GM12878 (cell line): ENCODE data around the gene PGBD4. TPM values are rescaled to one million over a fixed set of nuclear protein-coding genes. Genes with fewer than 3 reads are reported as not detected.

ENCODE experiments used
- ATAC-seq: fragments of 200-7000 bp; cut with Tn5 transposase; 3 replicates; pipeline ENCODE4 v1.9.1; 2020; ENCODE audit warnings: mild to moderate bottlenecking, moderate library complexity
- BruUV-seq: library from RNA; stranded (reverse); fragments of 400-500 nt; replicated peaks from 2 replicates; lab custom pipeline; 2021; lab: Mats Ljungman, UMichigan
- CTCF ChIA-PET: fragments of 300-600 bp; sonication (Branson Sonifier 250); formaldehyde crosslinking; extraction: SDS; loops from one replicate; lab custom pipeline; 2021; ENCODE audit warnings: inconsistent platforms; lab: Yijun Ruan, JAX
- POLR2A ChIA-PET: fragments of 350-600 bp; formaldehyde crosslinking; extraction: SDS; loops from one replicate; lab custom pipeline; 2021; ENCODE audit warnings: inconsistent platforms; lab: Charles Lee
- RAD21 ChIA-PET: fragments of 300-600 bp; sonication (Branson Sonifier 250); formaldehyde crosslinking; loops from one replicate; lab custom pipeline; 2023; ENCODE audit warnings: antibody characterized with exemption; ENCODE audit not compliant: unreplicated experiment; lab: Charles Lee
- SMC1A ChIA-PET: fragments of 300-600 bp; sonication (Branson Sonifier 250); formaldehyde crosslinking; loops from one replicate; lab custom pipeline; 2023; ENCODE audit not compliant: unreplicated experiment, uncharacterized antibody; lab: Charles Lee
- DNase-seq: peaks from one replicate; pipeline ENCODE4 v3.0.0-alpha.2; 2011; ENCODE audit warnings: low read depth, low spot score
- FAIRE-seq: peaks from 3 replicates; lab custom pipeline; 2011; peaks lifted over from hg19 to GRCh38; lab: Jason Lieb, UNC
- H2AFZ ChIP-seq: 2 replicates; pipeline ENCODE4 v1.6.0; 2011; ENCODE audit warnings: low read depth, low read length, control low read depth; ENCODE audit not compliant: control insufficient read depth
- H3K27ac ChIP-seq: 2 replicates; pipeline ENCODE4 v1.5.1; 2011; ENCODE audit warnings: control low read depth; ENCODE audit not compliant: control insufficient read depth, insufficient read depth
- H3K27me3 ChIP-seq, 2 experiments: replicated peaks in 1 of 2; 2 replicates each; pipeline versions ENCODE4 v1.6.0 to v1.6.1; 2011; ENCODE audit warnings: low read length in 1 of 2; ENCODE audit not compliant: control insufficient read depth in 2 of 2, insufficient read depth in 2 of 2
- H3K36me3 ChIP-seq, 2 experiments: 2 replicates each; pipeline ENCODE4 v1.5.1; 2011; ENCODE audit warnings: low read length in 1 of 2; ENCODE audit not compliant: control insufficient read depth in 2 of 2, insufficient read depth in 2 of 2
- H3K4me1 ChIP-seq: 2 replicates; pipeline ENCODE4 v1.6.1; 2011; ENCODE audit warnings: mild to moderate bottlenecking, low read length, moderate library complexity, mixed read lengths; ENCODE audit not compliant: control insufficient read depth, insufficient read depth
- H3K4me2 ChIP-seq: 2 replicates; pipeline ENCODE4 v1.6.0; 2011; ENCODE audit warnings: control low read depth; ENCODE audit not compliant: control insufficient read depth, insufficient read depth
- H3K4me3 ChIP-seq: fragments of 200-600 bp; sonication (generic); 2 replicates; pipeline ENCODE4 v1.5.1; 2016
- H3K79me2 ChIP-seq: 2 replicates; pipeline ENCODE4 v1.6.0; 2011; ENCODE audit warnings: low read length; ENCODE audit not compliant: control insufficient read depth, insufficient read depth
- H3K9ac ChIP-seq: 2 replicates; pipeline ENCODE4 v1.8.0; 2011; ENCODE audit warnings: low read length, control low read depth, mixed read lengths; ENCODE audit not compliant: control insufficient read depth, insufficient read depth
- H3K9me3 ChIP-seq: replicated peaks from 3 replicates; pipeline ENCODE4 v1.5.1; 2011; ENCODE audit warnings: mild to moderate bottlenecking, low read length; ENCODE audit not compliant: control insufficient read depth, insufficient read depth
- H4K20me1 ChIP-seq: 2 replicates; pipeline ENCODE4 v1.6.0; 2011; ENCODE audit not compliant: control insufficient read depth, insufficient read depth
- ATF7 ChIP-seq: fragments of 450-650 bp; IDR thresholded peaks from 2 replicates; pipeline ENCODE4 v1.6.1; 2016; ENCODE audit warnings: low read depth, mild to moderate bottlenecking
- BACH1 ChIP-seq: fragments of 450-650 bp; IDR thresholded peaks from 2 replicates; pipeline ENCODE4 v1.6.1; 2017; ENCODE audit warnings: mild to moderate bottlenecking, borderline replicate concordance
- EP300 ChIP-seq, 2 experiments: fragments of 150-350 bp in 1 of 2; IDR thresholded peaks; 2 replicates each; pipeline ENCODE4 v1.6.1; 2011 to 2012; ENCODE audit warnings: low read depth in 2 of 2, low read length in 2 of 2, borderline replicate concordance in 1 of 2, improper control_type of control experiment in 1 of 2, inconsistent platforms in 1 of 2; ENCODE audit not compliant: control insufficient read depth in 1 of 2
- FOXM1 ChIP-seq: IDR thresholded peaks from 2 replicates; pipeline ENCODE4 v1.6.1; 2012; ENCODE audit warnings: low read depth, mild to moderate bottlenecking, inconsistent platforms, low read length, moderate library complexity
- IRF4 ChIP-seq: IDR thresholded peaks from 2 replicates; pipeline ENCODE4 v1.6.1; 2011; ENCODE audit warnings: low read depth, low read length
- NR2F1 ChIP-seq: fragments of 450-650 bp; conservative IDR thresholded peaks from 2 replicates; pipeline ENCODE4 v1.6.1; 2017; ENCODE audit warnings: mild to moderate bottlenecking
- ZNF207 ChIP-seq: fragments of 450-650 bp; IDR thresholded peaks from 2 replicates; pipeline ENCODE4 v1.6.1; 2014; ENCODE audit warnings: antibody characterized with exemption, mild to moderate bottlenecking, borderline replicate concordance
- WGBS: methylation state at CpG from one replicate; pipeline ENCODE4 v1.1.6; 2016; ENCODE audit warnings: low lambda C conversion rate; ENCODE audit not compliant: insufficient replicate concordance, insufficient coverage; ENCODE audit errors: missing lambda C conversion rate; 5-methylcytosine and 5-hydroxymethylcytosine counted together
- in situ Hi-C: fragments of 300-500 bp; cut with MboI; formaldehyde crosslinking; loops from 9 replicates; pipeline ENCODE4 v1.14.3; 2018; ENCODE audit warnings: mixed read lengths
- intact Hi-C: fragments of 100-400 bp; cut with micrococcal nuclease; formaldehyde crosslinking; loops from one replicate; pipeline ENCODE4 v1.14.2; 2022; ENCODE audit not compliant: unreplicated experiment
- polyA plus RNA-seq, 11 experiments: library from polyadenylated mRNA; depleted of rRNA in 4 of 11; unstranded in 6 of 11; stranded (reverse) in 5 of 11; fragments of >200 nt; fragmentation: Nextera tagmentation in 4 of 11; fragmentation: Illumina TruSeq in 1 of 11; extraction: Ambion mirVana in 4 of 11; extraction: Trizol in 1 of 11; gene quantifications; 1 replicate in 1 of 11; 2 replicates in 10 of 11; pipeline versions ENCODE4 v1.2.1 to v1.2.3, GENCODE V29; 2011 to 2016; ENCODE audit warnings: inconsistent platforms in 2 of 11, missing spikeins in 2 of 11, low read depth in 1 of 11
- total RNA-seq, 4 experiments: library from RNA; depleted of rRNA in 3 of 4; stranded (reverse); fragments of >200 nt in 3 of 4; fragmentation: Illumina TruSeq in 1 of 4; extraction: Trizol in 1 of 4; gene quantifications; 2 replicates each; pipeline versions ENCODE4 v1.2.1 to v1.2.3, GENCODE V29; 2013 to 2021
- TF ChIP-seq, protein P1 (sequence below): IDR thresholded peaks from 2 replicates; pipeline ENCODE4 v1.6.1; 2011; ENCODE audit warnings: low read depth, low read length, improper control_type of control experiment, borderline replicate concordance
- TF ChIP-seq, protein P2 (sequence below): IDR thresholded peaks from 2 replicates; pipeline ENCODE4 v1.6.1; 2012; ENCODE audit warnings: low read depth, low read length, improper control_type of control experiment

PGBD4 gene
- total and polyA plus RNA-seq, 10 of the 15 experiments (the other 5 are each of a cell fraction or from before 2014, with no cell fraction given), result 1.2 to 5.8 (median 2.8) TPM

DNA sequence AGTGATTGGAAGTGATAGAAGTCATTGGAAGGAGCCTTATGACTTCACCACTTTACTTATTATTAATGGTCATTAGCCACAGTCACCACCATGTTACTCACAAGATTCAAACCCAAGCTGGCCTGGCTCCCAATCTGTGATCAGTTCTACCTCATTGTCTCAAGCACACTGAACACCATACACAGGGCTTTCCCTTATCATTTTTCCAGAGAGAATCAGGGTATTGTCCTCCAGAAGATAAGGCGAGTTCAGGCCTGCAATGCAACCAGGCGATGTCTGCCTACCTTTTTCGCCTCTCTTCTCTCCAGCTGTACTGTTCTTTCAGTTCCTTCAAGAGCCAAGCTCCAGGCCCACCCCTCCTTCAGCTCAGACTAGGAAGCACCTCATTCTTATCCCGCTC, 25.1 kb upstream of the PGBD4 start:
- DNase-seq, result no peak
- Histone ChIP-seq H4K20me1 (no peaks in the 10 kb centered on the region), H3K9ac (no peak overlapping the region), H3K4me2 (no peak overlapping the region), H3K27me3 (no peaks in the 10 kb centered on the region), H2AFZ (no peak overlapping the region), H3K36me3 (no peaks in the 10 kb centered on the region), H3K9me3 (no peaks in the 10 kb centered on the region), H3K4me1 (no peaks in the 10 kb centered on the region), H3K27ac (no peak overlapping the region), H3K4me3 (no peak overlapping the region), H3K79me2 (no peaks in the 10 kb centered on the region)
- 81% methylated on average over 4 of the region's 4 CpGs for WGBS
- ChIA-PET SMC1A (no interaction called here), CTCF (no interaction called here), RAD21 (no interaction called here), POLR2A (no interaction called here)
- TF ChIP-seq, protein P1, sequence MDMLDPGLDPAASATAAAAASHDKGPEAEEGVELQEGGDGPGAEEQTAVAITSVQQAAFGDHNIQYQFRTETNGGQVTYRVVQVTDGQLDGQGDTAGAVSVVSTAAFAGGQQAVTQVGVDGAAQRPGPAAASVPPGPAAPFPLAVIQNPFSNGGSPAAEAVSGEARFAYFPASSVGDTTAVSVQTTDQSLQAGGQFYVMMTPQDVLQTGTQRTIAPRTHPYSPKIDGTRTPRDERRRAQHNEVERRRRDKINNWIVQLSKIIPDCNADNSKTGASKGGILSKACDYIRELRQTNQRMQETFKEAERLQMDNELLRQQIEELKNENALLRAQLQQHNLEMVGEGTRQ, result no peak
- TF ChIP-seq ATF7 (no peak), ZNF207 (no peak), EP300 (IDR thresholded peaks at IDR 0.05; ENCODE audit: borderline replicate concordance in 1 of 2, control insufficient read depth in 1 of 2, low read depth in 2 of 2, low read length in 2 of 2) (no peak), BACH1 (no peak), FOXM1 (no peak), IRF4 (no peak), NR2F1 (no peak)
- TF ChIP-seq, protein P2, sequence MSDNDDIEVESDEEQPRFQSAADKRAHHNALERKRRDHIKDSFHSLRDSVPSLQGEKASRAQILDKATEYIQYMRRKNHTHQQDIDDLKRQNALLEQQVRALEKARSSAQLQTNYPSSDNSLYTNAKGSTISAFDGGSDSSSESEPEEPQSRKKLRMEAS, result no peak
- no peak for ATAC-seq
- FAIRE-seq, result no peak
- intact Hi-C loops (no loop called here), in situ Hi-C loops (no loop called here)
- BruUV-seq, result no TSS peak
